Hepatocyte (in vitro differentiated cells): ENCODE data around the gene EIF4G3.

ENCODE experiments used
- EZH2 ChIP-seq: fragments of 200-600 bp; sonication (generic); IDR thresholded peaks from 2 replicates; pipeline ENCODE4 v1.6.1; 2016; ENCODE audit warnings: antibody characterized with exemption, mild to moderate bottlenecking, borderline replicate concordance
- TF ChIP-seq, protein P1 (sequence below): fragments of 200-600 bp; sonication (generic); IDR thresholded peaks from 2 replicates; pipeline ENCODE4 v1.5.1; 2016; ENCODE audit warnings: antibody characterized with exemption, mild to moderate bottlenecking; ENCODE audit not compliant: poor library complexity

DNA sequence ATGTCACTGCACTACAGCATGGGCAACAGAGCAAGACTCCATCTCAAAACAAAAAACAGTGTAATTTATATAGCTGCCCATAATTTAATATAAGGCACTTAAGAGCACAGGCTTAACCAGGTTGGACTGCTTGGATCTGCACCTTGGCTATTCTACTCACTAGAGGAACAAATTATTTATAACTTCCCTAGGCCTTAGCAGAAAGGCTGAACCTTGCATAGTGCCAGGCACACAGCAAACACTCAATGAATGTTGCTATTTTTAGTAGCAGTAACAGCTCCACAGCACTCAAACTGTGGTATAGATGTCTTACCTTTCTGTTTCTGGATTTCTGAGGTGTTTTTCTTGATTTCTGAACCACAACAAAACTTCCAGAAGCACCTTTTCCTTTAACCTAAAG, 409.4 kb downstream of the EIF4G3 start:
- TF ChIP-seq, protein P1, sequence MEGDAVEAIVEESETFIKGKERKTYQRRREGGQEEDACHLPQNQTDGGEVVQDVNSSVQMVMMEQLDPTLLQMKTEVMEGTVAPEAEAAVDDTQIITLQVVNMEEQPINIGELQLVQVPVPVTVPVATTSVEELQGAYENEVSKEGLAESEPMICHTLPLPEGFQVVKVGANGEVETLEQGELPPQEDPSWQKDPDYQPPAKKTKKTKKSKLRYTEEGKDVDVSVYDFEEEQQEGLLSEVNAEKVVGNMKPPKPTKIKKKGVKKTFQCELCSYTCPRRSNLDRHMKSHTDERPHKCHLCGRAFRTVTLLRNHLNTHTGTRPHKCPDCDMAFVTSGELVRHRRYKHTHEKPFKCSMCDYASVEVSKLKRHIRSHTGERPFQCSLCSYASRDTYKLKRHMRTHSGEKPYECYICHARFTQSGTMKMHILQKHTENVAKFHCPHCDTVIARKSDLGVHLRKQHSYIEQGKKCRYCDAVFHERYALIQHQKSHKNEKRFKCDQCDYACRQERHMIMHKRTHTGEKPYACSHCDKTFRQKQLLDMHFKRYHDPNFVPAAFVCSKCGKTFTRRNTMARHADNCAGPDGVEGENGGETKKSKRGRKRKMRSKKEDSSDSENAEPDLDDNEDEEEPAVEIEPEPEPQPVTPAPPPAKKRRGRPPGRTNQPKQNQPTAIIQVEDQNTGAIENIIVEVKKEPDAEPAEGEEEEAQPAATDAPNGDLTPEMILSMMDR = no peak
- TF ChIP-seq EZH2 = no peak
